Skeletal muscle satellite cell (primary cell): ENCODE results near the gene MROH8.
A peak's percentile ranks its signal among the peaks of the same experiment; 100 is the strongest.

ENCODE experiments used
- H3K27me3 ChIP-seq: 2 replicates; pipeline ENCODE4 v1.7.0; 2013; ENCODE audit warnings: low read length; ENCODE audit not compliant: control insufficient read depth, insufficient read depth
- H3K36me3 ChIP-seq: 2 replicates; pipeline ENCODE4 v1.7.0; 2013; ENCODE audit warnings: mild to moderate bottlenecking, control low read depth, low read length; ENCODE audit not compliant: insufficient read depth
- H3K4me1 ChIP-seq: 2 replicates; pipeline ENCODE4 v1.7.0; 2013; ENCODE audit warnings: low read length; ENCODE audit not compliant: control insufficient read depth, insufficient read depth
- H3K4me2 ChIP-seq: 2 replicates; pipeline ENCODE4 v1.7.0; 2013; ENCODE audit warnings: mild to moderate bottlenecking, low read length
- H3K4me3 ChIP-seq: 2 replicates; pipeline ENCODE4 v1.7.0; 2013; ENCODE audit warnings: low read length
- H3K9ac ChIP-seq: 2 replicates; pipeline ENCODE4 v1.7.0; 2013; ENCODE audit warnings: mild to moderate bottlenecking, low read depth, low read length, moderate library complexity
- H3K9me3 ChIP-seq: replicated peaks from 2 replicates; pipeline ENCODE4 v1.7.0; 2013; ENCODE audit warnings: mild to moderate bottlenecking, control low read depth, low read length

MROH8 gene

GRCh38 chr20:37194621-37195417, 15.5 kb upstream of the MROH8 start:
- Histone ChIP-seq H3K9ac (no peak overlapping the region), H3K36me3 (peaks cover 46% of the 10 kb centered on the region)

DNA sequence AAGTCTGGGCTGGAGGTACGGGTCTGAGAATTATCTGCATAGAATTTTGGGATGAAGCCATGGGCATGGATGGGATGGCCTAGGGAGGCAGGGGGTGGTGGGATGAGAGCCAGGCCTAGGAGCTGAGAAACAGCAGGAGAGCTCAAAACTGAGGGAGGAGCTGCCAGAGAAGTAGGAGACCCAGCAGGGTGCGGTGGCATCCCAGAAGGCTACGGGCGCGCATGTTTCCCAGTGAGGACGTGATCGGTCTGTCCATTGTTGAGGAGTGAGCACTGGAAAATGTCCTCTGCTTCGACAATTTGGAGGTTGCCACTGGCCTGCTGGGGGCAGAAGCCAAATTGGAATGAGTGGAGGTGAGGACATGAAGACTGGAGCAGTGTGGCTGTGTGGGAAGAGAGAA, 14.5 kb upstream of the MROH8 start:
- H3K9me3 ChIP-seq, result no peaks in the 10 kb centered on the region
- H3K4me3 ChIP-seq, result no peak overlapping the region
- peaks cover 42% of the 10 kb centered on the region for H3K36me3 ChIP-seq
- H3K4me1 ChIP-seq, result peaks cover 4% of the 10 kb centered on the region
- no peak overlapping the region for H3K9ac ChIP-seq
- no peaks in the 10 kb centered on the region for H3K27me3 ChIP-seq
- no peak overlapping the region for H3K4me2 ChIP-seq

More at GRCh38 chr20:37194621-37195417, 15.5 kb upstream of the MROH8 start:
- Histone ChIP-seq H3K27me3 (no peaks in the 10 kb centered on the region), H3K9me3 (no peaks in the 10 kb centered on the region), H3K4me3 (no peak overlapping the region), H3K4me1 (peaks cover 4% of the 10 kb centered on the region), H3K4me2 (no peak overlapping the region)

- H3K4me3 ChIP-seq, result no peak overlapping the region
These were observed 13.9 kb upstream of the MROH8 start for GRCh38 chr20:37193226-37193625.

DNA sequence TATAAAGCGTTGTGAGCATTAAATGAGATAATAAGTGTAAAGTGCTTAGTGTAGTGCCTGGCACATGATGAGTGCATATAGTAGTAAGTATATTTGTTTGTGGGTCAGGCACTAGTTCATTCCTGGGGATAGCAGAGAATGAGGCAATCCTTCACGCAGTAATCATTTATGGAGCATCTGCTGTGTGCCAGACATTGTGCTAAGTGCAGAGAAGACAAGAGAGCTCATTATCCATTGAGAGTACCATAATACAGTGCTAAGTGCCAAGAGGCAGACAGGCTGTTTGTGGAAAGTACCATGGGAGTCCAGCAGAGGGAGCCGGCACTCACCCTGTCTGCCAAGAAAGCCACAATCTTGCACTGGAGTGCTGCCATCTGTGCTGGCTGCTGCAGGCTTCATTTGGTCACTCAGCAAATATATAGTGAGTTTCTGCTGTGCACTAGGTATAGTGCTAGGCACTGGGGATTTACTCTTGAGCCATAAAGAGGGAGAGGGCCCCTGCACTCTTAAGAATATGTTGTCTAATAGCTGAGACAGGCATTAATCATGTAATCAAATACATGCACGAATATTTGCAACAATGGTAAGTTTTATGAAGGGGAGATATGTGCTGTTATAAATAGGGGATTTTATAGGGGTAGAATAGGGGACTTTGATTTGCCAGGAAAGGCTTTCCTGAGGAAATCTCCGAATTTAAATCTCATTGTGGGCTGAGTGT, 12.9 kb upstream of the MROH8 start:
- Histone ChIP-seq H3K9ac (no peak overlapping the region), H3K36me3 (peaks cover 44% of the 10 kb centered on the region), H3K27me3 (no peaks in the 10 kb centered on the region), H3K9me3 (no peaks in the 10 kb centered on the region), H3K4me3 (no peak overlapping the region), H3K4me1 (peaks cover 4% of the 10 kb centered on the region), H3K4me2 (no peak overlapping the region)

More at GRCh38 chr20:37193226-37193625, 13.9 kb upstream of the MROH8 start:
- Histone ChIP-seq H3K27me3 (no peaks in the 10 kb centered on the region), H3K9me3 (no peaks in the 10 kb centered on the region), H3K4me2 (no peak overlapping the region), H3K4me1 (peaks cover 4% of the 10 kb centered on the region), H3K9ac (no peak overlapping the region), H3K36me3 (peaks cover 45% of the 10 kb centered on the region)

DNA sequence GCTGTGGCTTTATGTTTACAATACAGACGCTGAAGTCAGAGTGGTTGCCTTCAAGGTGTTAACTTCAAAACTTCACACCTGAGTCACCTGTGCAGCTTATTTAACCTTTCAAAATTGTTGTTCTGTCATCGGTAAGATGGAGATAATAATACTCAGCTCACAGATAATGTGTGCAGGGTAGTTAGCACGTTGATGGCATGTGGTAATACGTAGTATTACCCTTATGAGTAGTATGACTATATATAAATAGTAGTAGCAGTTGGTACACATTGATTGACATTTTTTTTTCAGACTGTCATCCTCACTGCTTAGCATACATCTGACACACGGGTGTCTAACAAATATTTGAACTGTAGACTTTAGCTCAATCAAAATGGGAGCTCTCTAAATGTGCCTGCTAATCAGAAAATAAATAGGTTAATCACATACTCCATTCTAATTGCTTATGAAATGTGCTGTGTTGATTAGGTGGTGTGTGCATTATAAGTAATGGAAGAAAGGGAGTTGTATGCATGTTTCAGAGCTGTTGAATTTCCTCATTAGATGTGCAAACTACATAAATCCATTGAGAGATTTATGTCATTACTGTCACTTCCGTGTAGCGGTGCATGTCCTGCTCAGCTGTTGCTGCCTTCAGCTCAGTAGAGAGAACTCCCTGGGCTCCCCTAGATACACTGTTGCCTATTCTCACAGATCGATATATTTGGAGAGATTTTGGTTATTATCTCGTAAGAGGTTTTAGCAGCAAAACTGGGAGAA, 11.2 kb upstream of the MROH8 start:
- Histone ChIP-seq H3K4me1 (peaks cover 4% of the 10 kb centered on the region), H3K4me3 (no peak overlapping the region), H3K36me3 (peaks cover 53% of the 10 kb centered on the region)

DNA sequence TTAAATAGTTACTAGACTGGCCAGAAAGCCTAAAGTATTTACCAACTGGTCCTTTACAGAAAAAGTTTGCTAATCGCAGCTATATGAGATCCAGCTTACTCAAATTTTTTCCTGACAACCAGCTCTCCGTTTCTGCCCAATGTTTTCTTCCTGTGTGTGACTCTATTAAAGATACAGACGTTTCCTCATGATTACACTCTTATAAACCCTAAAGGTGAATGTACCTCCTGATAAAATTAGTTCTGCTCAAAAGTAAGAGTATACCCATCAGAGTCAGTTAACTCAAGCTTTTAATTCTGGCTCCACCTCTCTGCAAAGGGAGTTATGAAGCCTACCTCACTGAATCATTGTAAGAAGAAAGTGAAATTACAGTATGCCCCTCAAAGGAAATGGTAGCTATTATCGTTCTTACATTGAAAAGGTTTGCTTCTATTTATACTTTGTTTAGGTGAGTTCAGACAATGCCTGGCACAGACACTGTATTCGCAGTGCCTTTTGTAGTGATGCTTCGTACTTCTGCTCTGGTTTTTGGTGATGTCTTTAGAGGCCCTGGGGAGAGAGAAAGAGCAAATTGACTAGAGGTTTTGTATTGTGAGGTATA, 10.2 kb upstream of the MROH8 start:
- H3K4me3 ChIP-seq, result no peak overlapping the region
- peaks cover 62% of the 10 kb centered on the region for H3K36me3 ChIP-seq
- H3K27me3 ChIP-seq, result no peaks in the 10 kb centered on the region
- peaks cover 4% of the 10 kb centered on the region for H3K4me1 ChIP-seq
- no peaks in the 10 kb centered on the region for H3K9me3 ChIP-seq
- no peak overlapping the region for H3K4me2 ChIP-seq
- H3K9ac ChIP-seq, result no peak overlapping the region

More for the DNA sequence above, 11.2 kb upstream of the MROH8 start:
- H3K27me3 ChIP-seq, result no peaks in the 10 kb centered on the region
- H3K9me3 ChIP-seq, result no peaks in the 10 kb centered on the region
- no peak overlapping the region for H3K9ac ChIP-seq
- no peak overlapping the region for H3K4me2 ChIP-seq

- Histone ChIP-seq H3K36me3 (peaks cover 66% of the 10 kb centered on the region), H3K27me3 (no peaks in the 10 kb centered on the region), H3K9me3 (no peaks in the 10 kb centered on the region), H3K4me3 (no peak overlapping the region), H3K4me2 (no peak overlapping the region), H3K4me1 (peaks cover 4% of the 10 kb centered on the region), H3K9ac (no peak overlapping the region)
These were observed 9.4 kb upstream of the MROH8 start for GRCh38 chr20:37188787-37189186.

- H3K9me3 ChIP-seq, result no peaks in the 10 kb centered on the region
- H3K27me3 ChIP-seq, result no peaks in the 10 kb centered on the region
- H3K4me3 ChIP-seq, result no peak overlapping the region
- no peak overlapping the region for H3K9ac ChIP-seq
- no peak overlapping the region for H3K4me2 ChIP-seq
- peaks cover 59% of the 10 kb centered on the region for H3K36me3 ChIP-seq
- H3K4me1 ChIP-seq, result peaks cover 1% of the 10 kb centered on the region
These were observed 6.3 kb upstream of the MROH8 start for GRCh38 chr20:37185686-37186085.

DNA sequence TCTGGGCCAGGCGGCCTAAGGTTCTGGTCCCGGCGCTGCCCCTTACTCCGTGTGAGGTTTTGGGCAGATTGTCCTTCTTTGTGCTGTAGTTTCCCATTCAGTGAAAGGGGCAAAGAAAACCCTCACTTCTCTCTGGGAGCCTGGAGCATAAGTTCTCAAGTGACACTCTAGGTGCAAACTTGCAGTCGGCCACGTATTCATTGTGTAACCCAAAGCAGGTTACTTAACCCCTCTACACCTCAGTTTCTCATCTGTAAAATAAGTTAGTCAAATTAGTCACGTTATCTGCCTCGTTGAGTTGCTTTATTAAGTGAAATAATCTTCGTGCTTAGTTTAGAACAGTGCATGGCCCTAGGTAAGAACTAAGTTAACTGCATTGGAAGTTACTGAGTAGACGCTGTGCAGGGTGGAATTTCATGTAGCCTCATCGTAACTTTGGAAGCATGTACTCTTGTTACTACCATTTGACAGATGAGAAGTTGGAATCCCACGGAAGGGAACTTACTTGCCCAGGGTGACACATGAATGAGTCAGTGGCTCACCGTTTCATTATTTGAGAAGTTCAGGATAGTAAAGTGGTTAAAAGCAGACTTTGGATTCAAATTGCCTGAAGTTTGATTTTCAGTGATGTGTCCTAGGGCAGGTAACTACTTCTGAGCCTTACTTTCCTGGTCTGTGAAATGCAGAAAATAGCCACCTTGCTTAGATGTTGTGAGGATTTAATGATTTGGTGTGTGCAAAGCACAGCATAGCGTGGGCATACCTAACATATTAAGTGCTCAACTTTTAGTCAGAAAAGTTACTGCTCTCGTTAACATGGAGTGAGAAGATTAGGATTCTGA, 556 bp upstream of the MROH8 start:
- Histone ChIP-seq H3K36me3 (peaks cover 14% of the 10 kb centered on the region), H3K9ac (peak overlapping the region; percentile 99), H3K4me1 (peaks cover 11% of the 10 kb centered on the region)

GRCh38 chr20:37172836-37173235, 6.5 kb downstream of the MROH8 start:
- Histone ChIP-seq H3K4me1 (no peaks in the 10 kb centered on the region), H3K9me3 (no peaks in the 10 kb centered on the region), H3K9ac (no peak overlapping the region), H3K36me3 (no peaks in the 10 kb centered on the region), H3K27me3 (no peaks in the 10 kb centered on the region), H3K4me2 (no peak overlapping the region), H3K4me3 (no peak overlapping the region)

More for the DNA sequence above, 556 bp upstream of the MROH8 start:
- Histone ChIP-seq H3K9me3 (no peaks in the 10 kb centered on the region), H3K4me3 (peak overlapping the region; percentile 93), H3K4me2 (peak overlapping the region; percentile 90), H3K27me3 (no peaks in the 10 kb centered on the region)
